GM19043 (cell line): ENCODE results near the gene TCAF2.
"Not testable (repeated sequence)": the region's sequence is repeated elsewhere in the genome, so short reads cannot be mapped to it uniquely, and the experiment has no call there.

Experiments used
- ATAC-seq: cut with Tn5 transposase; IDR thresholded peaks from one replicate; pipeline ENCODE4 v1.9.1; 2021; ENCODE audit warnings: low read depth; ENCODE audit not compliant: unreplicated experiment

Gene TCAF2

GRCh38 chr7:143620646-143621045, at the start of gene TCAF2:
Gene TCAF2 (plus strand): TSS chr7:143620974.
- ATAC-seq = peak; percentile 79

- not testable (repeated sequence) for ATAC-seq
Observed at GRCh38 chr7:143571501-143571900, 49.3 kb upstream of the TCAF2 start, which contains the start of gene CTAGE15. Gene CTAGE15 (plus strand): TSS chr7:143571801. CDS start chr7:143571818, 17 bp downstream.

- not testable (repeated sequence) for ATAC-seq
Observed at GRCh38 chr7:143588183-143588582, 32.6 kb upstream of the TCAF2 start.

GRCh38 chr7:143589897-143590296, 30.9 kb upstream of the TCAF2 start:
- not testable (repeated sequence) for ATAC-seq

GRCh38 chr7:143598086-143598485, 22.7 kb upstream of the TCAF2 start:
- not testable (repeated sequence) for ATAC-seq

- not testable (repeated sequence) for ATAC-seq
Observed at GRCh38 chr7:143603549-143603948, 17.2 kb upstream of the TCAF2 start.

- ATAC-seq = not testable (repeated sequence)
Observed at GRCh38 chr7:143606088-143606487, 14.7 kb upstream of the TCAF2 start.

- not testable (repeated sequence) for ATAC-seq
Observed at GRCh38 chr7:143615545-143615944, 5.2 kb upstream of the TCAF2 start.

GRCh38 chr7:143617204-143617603, 3.6 kb upstream of the TCAF2 start:
- ATAC-seq = not testable (repeated sequence)

GRCh38 chr7:143620058-143620457, 716 bp upstream of the TCAF2 start:
- ATAC-seq = peak; percentile 8

GRCh38 chr7:143621175-143621574, 401 bp downstream of the TCAF2 start:
- peak; percentile 33 for ATAC-seq

- ATAC-seq = peak; percentile 27
Observed at GRCh38 chr7:143622130-143622529, 1.4 kb downstream of the TCAF2 start.

- ATAC-seq = not testable (repeated sequence)
Observed at GRCh38 chr7:143630653-143631052, 9.9 kb downstream of the TCAF2 start.

GRCh38 chr7:143632506-143632905, 11.7 kb downstream of the TCAF2 start:
- not testable (repeated sequence) for ATAC-seq

- not testable (repeated sequence) for ATAC-seq
Observed at GRCh38 chr7:143633013-143633618, 12.3 kb downstream of the TCAF2 start.

GRCh38 chr7:143635364-143636240, 14.8 kb downstream of the TCAF2 start:
- not testable (repeated sequence) for ATAC-seq

- ATAC-seq = peak; percentile 71
Observed at GRCh38 chr7:143639372-143639771, 18.6 kb downstream of the TCAF2 start.

GRCh38 chr7:143640528-143641189, 19.9 kb downstream of the TCAF2 start:
- not testable (repeated sequence) for ATAC-seq

- ATAC-seq = not testable (repeated sequence)
Observed at GRCh38 chr7:143646598-143646997, 25.8 kb downstream of the TCAF2 start.

GRCh38 chr7:143649902-143650301, 29.1 kb downstream of the TCAF2 start:
- ATAC-seq = not testable (repeated sequence)

- ATAC-seq = not testable (repeated sequence)
Observed at GRCh38 chr7:143650447-143650846, 29.7 kb downstream of the TCAF2 start.
